ENCODE data around the gene RAB6C.
"Not testable (repeated sequence)": the region's sequence is repeated elsewhere in the genome, so short reads cannot be mapped to it uniquely, and the experiment has no call there.

The RAB6C gene

DNA sequence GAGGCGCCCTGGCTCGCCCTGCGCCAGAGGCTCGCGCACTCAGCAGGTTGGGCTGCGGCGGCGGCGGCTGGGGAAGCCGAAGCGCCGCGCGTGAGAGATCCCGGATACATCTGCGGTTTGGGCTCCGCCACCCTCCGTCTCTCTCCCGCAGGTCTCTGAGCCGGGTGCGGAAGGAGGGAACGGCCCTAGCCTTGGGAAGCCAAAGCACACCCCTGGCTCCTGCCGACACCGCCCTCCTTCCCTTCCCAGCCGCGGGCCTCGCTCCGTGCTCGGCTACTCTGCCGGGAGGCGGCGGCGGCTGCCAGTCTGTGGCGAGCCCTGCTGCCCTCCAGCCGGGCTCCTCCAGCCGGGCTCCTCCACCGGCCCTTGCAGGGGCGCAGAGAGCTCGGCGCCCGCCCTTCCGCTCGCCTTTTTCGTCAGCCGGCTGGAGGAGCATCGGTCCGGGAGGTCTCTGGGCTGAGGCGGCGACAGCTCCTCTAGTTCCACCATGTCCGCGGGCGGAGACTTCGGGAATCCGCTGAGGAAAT, at the start of gene RAB6C:
Gene RAB6C, plus strand, starts transcription at position 38 of the 527 bp plus-strand sequence. Its CDS starts 450 bp downstream, at position 488.
- DNase-seq, result not testable (repeated sequence)

DNA sequence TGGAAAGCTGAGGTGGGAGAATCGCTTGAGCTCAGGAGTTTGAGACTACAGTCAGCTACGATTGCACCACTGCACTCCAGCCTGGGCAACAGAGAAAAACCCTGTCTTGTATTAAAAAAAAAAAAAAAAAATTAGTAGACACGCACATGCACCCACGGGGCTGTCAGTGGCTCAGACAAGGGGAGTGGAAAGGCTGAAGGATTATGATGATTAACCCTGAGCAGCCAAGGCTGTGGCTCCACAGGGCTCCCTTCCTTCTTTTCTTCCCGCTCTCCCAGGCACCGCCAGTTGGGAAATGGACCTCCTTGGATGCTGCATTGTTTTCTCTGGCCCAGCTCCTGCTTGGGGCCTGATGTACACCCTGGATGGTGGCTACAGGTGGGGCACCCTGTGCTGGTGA, 49.0 kb upstream of the RAB6C start:
- no peak for DNase-seq

DNA sequence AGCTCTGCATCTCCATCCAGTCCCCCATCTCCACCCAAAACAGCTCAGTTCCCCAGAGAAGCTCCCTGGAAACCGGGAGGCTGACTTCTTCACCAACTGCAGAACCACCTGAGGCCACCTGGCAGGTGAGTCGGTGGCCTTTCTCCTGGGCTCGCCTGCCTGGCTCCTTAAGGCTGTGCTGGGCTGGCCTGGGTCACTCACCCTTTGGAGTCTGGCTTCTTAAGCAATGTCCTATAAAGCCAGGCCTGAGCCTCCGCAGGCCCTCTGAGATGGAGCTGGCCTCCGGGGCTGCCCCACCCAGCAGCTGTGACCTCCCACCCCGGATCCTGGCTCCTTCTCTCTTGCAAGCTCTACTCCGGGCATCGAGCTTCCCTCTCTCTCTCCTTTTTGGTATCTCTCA, 46.1 kb upstream of the RAB6C start:
- not testable (repeated sequence) for DNase-seq

DNA sequence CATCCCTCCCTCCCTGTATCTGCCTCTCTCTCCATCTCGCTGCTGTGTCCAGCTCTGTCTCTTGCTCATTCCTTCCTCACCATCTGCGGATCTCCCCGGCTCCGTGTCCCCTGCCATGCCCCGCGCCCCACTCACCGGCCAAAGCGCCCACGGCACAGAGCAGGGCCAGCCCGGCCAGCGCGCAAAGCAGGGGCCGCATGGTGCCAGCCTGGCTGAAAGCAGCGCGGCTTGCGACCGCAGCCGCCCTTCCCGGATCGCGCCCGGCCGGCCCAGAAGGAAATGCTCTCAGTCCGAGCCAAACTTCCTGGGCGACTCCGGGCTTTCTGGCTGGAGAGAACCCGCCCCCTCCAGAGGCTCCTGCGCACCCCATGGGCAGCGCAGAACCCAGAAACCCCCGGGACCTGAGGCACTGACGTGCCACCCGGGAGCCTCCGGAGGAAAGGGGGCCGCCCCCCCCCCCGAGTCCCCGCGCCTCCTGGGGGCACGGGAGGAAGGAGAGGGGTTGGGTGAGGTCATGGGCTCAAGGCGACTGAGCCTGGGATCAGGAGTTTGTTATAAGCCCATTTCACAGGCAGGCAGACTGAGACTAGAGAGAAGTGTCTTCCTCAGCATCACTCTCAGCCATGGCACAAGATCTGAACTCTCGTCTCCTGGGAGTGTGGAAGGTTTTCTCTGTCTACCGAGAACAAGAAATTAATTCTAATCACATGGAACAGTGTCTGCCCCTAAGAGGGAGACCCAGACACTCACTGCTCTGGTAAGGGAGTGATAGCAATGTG, 45.2 kb upstream of the RAB6C start:
- no peak for DNase-seq

DNA sequence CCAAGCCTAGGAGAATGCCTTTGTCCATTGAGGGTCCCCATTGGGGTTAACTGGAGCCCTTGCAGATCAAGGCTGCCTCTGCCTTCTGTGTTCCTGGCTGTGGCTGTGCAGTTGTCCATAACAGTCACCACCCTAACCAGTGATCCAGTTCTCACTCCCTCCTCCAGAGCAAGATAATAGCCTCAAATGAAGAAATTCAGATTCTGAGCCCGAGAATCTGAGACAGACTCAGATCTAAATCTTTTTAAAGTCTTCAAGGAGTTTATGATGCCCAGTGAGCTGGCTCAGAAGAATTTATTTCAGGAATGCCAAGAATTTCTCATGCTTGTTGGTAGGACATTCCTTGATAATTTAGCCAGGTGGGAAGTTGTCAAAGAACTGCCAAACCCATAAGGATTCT, 44.3 kb upstream of the RAB6C start:
- no peak for DNase-seq

DNA sequence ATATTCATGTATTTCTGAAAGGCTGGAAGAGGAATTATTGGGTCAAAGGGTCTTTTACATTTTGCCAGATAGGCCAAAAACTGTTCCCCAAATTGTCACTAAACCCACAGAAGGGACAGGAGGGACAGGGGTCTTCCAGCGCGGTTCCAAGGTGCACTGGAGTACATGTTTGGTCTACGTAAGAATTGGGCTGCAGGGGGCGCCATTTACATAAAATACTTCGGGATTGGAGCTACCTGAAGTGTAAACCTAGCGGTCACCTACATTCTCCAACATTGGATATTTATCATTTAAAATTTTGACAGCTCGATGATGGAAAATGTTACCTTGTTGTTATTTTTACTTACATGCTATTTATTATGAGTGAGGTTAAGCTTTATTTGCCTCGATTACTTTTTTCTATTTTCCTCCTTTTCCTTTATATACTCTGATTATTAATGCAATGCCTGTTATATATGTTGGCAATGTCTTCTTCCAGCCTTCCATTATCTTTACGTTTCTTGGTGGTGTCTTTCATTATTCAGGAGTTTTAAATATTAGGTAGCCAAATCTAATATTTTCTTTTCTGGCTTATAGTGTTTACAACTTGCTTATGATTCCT, 43.0 kb upstream of the RAB6C start:
- no peak for DNase-seq

DNA sequence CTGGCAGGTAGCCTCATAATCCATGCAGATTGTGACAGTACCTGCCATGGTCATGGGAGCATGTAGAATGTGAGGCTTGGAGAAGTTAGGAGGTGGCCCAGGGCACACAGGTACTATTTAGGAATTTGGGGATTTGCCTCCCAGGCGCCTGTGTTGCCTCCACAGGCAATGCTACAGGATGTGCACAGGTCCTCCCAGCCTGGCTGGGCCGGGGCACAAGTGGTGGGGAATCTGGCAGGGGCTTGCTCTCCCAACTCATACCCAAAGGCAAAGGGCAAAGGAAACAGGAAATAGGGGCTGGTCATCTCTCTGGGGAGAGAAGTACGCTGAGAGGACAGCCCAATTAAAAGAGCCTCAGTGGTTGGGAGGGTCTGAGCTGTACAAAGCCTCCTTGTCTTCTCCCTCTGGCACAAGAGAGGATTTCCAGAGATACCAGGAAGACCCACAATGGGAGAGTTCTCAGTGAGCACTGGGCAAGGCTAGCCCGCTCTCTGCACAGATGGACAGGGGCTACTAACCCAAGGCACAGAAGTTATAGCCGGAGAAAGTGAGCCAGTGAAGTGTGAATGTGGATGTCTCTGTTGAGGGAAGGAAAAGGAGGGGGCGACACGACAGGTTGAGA, 40.5 kb upstream of the RAB6C start:
- not testable (repeated sequence) for DNase-seq

DNA sequence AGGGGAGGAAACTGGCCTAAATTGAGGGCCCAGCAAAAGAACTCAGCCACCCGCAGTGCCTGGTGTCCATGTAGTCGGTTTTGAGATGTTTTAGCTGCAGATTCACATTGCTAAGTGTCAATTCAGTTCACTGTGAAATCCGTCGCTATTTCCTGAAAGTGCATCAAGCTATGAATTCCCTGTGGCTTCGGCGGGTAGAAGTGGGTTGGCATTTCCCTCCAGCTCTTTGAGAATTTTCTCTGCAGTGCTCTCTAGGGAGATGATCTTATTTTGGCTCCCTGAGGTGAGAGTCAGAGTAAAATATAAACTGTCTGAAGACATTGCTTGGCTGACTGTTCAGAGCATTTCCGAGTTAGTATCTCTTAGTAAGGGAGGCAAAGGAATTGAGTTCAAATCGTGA, 36.0 kb upstream of the RAB6C start:
- DNase-seq, result not testable (repeated sequence)

DNA sequence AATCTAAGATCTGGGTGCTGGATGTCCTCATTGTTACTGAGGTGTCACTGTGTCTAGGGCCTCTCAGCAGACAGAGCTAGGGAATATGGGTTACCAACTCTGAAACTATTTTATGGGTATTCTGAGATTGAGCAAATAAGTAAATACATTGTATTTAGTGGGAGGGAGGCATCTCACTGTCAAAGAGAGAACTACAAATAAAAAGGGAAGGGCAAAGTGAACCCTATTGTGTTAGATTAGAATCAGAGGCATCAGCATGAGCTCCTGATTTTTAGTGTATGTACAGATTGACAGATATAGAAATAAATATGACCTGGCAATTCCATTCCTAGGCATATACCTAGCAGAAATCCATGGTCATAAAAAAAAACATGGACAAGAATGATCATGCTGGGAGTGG, 33.9 kb upstream of the RAB6C start:
- no peak for DNase-seq

DNA sequence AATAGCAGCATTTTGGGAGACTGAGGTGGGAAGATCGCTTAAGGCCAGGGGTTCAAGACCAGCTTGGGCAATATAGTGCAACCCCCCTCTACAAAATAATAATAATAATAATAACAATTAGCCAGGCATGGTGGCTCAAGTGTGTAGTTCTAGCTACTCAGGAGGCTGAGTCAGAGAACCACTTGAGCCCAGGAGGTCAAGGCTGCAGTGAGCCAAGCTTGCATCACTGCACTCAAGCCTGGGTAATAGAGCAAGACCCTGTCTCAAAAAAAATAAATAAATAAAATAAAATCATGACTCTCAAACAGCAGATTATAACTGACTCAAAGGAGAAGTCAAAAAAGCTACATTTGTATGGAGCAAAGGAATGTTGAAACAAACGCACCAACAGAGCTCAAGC, 31.8 kb upstream of the RAB6C start:
- not testable (repeated sequence) for DNase-seq

DNA sequence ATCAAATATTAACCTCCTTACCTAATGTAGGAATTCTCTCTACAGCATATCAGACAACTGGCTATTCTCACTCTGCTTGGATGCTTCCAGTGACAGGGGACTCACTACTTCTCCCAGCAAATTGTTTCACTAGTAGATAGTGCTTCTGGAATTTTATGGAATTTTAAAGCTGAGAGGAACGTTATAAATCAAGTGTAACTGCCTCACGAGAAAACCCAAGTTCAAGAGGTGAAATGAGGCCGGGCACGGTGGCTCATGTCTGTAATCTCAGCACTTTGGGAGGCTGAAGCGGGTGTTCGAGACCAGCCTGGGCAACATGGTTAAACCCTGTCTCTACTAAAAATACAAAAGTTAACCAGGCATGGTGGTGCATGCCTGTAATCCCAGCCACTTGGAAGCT, 23.3 kb upstream of the RAB6C start:
- not testable (repeated sequence) for DNase-seq

DNA sequence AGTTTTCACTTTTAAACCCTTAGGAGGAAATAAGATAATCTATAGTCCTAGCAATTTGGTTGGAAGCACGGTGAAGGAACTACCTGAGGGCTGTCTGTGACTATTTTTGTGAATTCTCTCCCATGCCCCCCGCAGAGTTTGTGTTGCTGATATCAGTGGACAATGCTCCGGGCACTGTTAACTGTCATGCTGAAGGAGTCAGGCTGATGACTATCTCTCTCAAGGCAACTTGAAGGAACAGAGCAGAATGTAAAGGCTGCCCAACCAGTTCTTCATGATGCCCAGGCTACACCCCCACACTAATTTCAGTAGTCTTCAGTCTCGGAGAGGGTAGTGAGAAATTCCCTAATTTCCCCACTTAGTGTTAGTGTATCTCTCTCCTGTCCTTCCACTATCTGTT, 21.6 kb upstream of the RAB6C start:
- no peak for DNase-seq

DNA sequence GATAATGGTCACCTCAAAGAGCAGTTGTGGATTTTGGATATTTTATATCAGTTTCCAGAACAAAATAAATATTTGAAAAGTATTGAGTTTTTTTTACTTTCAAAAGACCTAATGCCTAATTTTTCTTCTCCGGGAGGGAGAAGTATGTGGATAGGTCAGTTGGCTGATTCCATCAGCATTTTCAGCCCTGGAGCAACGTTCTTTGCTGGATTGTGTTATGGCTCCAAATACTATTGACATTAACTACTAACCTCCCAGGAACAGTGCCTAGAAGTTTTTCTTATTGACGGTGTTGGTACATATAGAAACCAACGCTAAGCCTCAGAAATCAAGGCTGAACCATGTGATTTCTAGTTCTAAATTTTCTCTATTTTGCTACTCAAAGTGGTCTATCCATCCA, 20.7 kb upstream of the RAB6C start:
- not testable (repeated sequence) for DNase-seq

DNA sequence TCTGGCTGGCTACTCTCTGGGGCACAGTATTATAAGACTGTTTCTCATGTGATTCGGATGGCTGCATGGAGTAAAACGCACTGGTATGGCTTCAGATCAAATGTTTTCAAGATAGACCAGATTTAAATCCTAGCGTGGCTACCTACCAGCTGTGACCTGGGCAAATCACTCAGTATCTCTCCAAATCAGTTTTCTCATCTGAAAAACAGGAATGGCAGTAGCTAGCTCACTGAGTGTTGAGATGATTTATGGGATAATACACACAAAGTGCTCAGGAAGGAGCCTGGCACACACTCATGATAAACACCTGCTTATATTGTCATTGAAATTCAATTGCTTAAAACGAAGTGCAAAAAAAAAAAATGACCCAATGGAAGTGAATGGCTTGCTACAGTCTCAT, 10.9 kb upstream of the RAB6C start:
- not testable (repeated sequence) for DNase-seq

DNA sequence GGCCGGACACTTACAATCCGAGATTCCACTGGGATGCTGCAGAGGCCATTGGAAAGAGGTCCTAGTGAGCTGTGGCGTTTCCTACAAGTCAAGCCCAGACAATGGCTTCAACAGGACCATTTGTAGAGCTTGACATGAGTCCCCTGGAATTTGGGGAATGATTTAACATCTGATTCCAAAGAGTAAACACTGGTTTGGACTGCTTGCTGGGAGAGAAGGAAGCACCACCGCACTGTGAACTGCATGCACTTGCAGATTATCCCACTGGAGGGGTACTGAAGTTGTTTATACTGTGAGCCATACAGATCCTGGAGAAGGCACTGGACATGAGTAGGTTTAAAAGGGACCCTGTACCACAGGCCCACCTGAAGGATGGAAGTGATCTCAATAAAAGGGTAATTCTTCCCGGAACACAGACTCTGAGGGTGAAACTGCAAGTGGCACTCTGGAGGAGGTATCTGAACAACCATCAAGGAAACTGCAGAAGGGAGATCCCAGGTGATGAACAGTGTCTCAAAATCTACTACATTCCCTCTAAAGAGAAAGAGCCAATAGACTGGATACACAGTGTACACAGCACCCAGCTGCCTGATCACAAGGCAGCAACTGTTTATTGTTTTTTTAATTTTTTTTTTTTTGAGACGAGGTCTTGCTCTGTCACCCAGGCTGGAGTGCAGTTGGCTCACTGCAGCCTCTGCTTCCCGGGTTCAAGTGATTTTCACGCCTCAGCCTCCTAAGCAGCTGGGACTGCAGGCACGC, 4.3 kb upstream of the RAB6C start:
- DNase-seq, result no peak

DNA sequence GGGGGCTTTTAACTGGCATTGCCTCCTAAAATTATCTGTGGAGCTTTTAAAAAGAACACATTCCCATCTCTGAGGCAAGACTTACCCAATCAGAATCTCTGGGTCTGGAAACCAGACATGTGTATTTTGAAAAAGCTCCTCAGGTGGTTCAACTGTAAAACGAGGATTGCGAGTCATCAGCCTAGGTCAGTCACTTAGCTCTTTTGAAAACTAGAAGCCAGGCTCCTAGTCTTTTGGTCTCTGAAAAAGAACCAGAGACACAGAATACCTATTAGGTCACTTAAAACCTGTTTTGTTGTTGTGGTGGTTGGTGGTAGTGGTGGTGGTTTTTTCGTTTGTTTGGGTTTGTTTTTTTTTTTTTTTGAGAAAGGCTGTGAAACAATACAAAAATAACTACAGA, 2.5 kb upstream of the RAB6C start:
- not testable (repeated sequence) for DNase-seq

DNA sequence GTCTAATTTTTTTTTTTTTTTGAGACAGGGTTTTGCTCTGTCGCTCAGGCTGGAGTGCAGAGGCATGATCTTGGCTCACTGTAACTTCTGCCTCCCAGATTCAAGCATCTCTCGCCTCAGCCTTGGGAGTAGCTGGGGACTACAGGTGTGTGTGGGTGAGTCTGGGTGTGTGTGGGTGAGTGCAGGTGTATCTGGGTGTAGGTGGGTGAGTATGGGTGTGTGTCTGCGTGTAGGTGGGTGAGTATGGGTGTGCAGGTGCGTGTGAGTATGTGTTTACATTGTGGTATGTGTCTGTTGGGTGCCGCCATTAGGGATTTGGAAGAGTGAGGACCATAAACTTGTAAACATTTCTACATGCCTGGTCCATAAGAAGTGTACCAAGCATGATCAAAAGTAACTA, 1.5 kb upstream of the RAB6C start:
- no peak for DNase-seq

DNA sequence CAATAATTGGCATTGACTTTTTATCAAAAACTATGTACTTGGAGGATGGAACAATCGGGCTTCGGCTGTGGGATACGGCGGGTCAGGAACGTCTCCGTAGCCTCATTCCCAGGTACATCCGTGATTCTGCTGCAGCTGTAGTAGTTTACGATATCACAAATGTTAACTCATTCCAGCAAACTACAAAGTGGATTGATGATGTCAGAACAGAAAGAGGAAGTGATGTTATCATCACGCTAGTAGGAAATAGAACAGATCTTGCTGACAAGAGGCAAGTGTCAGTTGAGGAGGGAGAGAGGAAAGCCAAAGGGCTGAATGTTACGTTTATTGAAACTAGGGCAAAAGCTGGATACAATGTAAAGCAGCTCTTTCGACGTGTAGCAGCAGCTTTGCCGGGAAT, 780 bp downstream of the RAB6C start:
- peak; percentile 65 for DNase-seq

DNA sequence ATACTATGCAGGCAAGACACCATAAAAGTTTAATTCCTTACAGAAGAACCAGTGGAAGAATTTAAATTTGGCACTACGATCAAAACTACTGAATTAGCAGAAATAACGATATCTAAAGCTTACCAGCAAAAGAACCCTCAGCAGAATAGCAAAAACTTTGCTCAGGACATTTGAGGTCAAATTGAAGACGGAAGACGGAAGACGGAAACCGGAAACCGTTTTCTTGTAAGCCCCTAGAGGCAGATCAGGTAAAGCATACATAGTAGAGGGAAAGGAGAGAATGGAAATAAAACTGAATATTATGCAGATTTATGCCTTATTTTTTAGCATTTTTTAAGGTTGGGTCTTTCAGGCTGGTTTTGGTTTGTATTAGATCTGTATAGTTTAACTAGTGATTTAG, 2.2 kb downstream of the RAB6C start:
- DNase-seq, result not testable (repeated sequence)

DNA sequence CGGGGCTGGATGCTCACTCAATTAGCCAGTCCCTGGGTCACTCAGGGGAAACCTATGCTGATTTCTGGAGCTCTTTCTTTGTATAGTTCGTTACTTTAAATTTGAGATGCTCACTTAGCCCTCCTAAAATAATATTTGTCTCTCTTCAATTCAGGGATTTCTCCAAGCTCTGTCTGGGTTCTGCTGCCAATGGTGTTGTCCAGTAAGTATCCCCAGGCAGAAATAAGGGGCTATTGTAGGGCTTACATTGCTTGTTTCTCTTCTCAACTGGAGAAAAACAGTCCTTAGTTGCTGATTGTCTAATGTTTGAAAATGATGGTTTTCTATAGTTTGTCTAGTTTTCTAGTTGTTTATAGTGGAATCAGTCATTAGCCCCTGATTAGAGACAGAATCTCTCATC, 5.0 kb downstream of the RAB6C start:
- no peak for DNase-seq

DNA sequence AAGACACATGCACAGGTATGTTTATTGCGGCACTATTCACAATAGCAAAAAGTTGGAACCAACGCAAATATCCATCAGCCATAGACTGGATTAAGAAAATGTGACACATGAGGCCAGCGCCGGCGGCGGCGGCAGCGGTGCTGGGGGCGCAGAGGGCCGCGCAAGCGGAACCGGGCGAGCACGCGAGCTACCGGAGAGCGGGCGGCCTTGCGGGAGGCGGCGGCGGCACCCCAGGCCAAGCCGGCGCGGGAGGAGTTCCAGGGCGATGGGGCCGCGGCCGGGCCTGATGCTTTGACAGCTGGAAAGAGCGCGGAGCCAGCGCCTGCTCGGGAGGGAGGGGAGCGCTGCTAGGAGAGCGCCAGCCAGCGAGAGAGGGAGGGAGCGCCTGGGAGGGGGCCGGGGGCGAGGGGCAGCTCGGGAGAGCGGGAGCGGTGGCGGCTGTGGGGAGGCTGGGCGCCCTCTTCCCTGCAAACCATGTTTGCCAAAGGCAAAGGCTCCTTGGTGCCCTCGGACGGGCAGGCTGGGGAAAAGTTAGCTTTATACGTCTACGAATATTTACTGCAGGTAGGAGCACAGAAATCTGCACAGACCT, 13.0 kb downstream of the RAB6C start:
- not testable (repeated sequence) for DNase-seq

DNA sequence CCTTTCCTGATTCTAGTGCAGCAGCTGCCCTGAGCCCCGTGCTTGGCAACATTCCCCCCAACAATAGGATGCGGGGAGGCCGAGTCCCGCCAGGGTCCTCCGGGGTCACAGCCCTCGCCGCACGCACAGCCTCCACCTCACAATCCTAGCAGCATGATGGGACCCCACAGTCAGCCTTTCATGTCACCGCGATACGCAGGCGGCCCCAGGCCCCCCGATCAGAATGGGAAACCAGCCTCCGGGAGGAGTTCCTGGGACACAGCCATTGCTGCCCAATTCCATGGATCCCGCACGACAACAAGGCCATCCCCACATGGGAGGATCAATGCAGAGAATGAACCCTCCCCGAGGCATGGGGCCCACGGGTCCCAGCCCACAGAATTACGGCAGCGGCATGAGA, 13.7 kb downstream of the RAB6C start:
- DNase-seq, result not testable (repeated sequence)
